ENCODE results near the gene CAMK4. TPM values are rescaled to one million over a fixed set of nuclear protein-coding genes. Genes with fewer than 3 reads are reported as not detected.

CAMK4 gene
- total and polyA plus RNA-seq, 2 of the 8 experiments (the other 6 are each of a cell fraction or from before 2014, with no cell fraction given), result 1.8 to 8.3 TPM

GRCh38 chr5:111245654-111246053 lies 21.5 kb downstream of the CAMK4 start:
- FAIRE-seq, result no peak
- no peak overlapping the region for H3K14ac ChIP-seq (ENCODE audit: insufficient read length)
- H2BK20ac ChIP-seq (ENCODE audit: low read length), result no peak overlapping the region
- 93% methylated on average over 2 of the region's 2 CpGs; no CpG with 5 or more reads in 1 of the 2 experiments for WGBS, 2 experiments (ENCODE audit: extremely low coverage in 1 of 2, insufficient coverage in 1 of 2, insufficient read length in 1 of 2, insufficient replicate concordance in 2 of 2, low coverage in 1 of 2, low lambda C conversion rate in 2 of 2, missing lambda C conversion rate in 1 of 2)
- no peak overlapping the region for H3K23ac ChIP-seq (ENCODE audit: insufficient read length)
- H2BK12ac ChIP-seq (ENCODE audit: low read depth, low read length), result no peak overlapping the region
- no peaks in the 10 kb centered on the region for H3K79me2 ChIP-seq (ENCODE audit: control insufficient read depth in 1 of 2, insufficient read depth in 2 of 2, low read length in 2 of 2)
- H2BK120ac ChIP-seq (replicated peaks; ENCODE audit: low read depth, low read length), result no peak overlapping the region
- H3K27me3 ChIP-seq (replicated peaks in 1 of 4; ENCODE audit: control insufficient read depth in 3 of 4, extremely low read depth in 1 of 4, insufficient read depth in 3 of 4, low read length in 3 of 4), result no peaks in the 10 kb centered on the region
- H3K9ac ChIP-seq (replicated peaks in 1 of 4; ENCODE audit: extremely low read depth in 1 of 4, low read depth in 3 of 4, low read length in 3 of 4), result no peak overlapping the region
- H4K91ac ChIP-seq (replicated peaks; ENCODE audit: insufficient read length, low read length), result no peak overlapping the region
- H2BK5ac ChIP-seq (ENCODE audit: low read depth, low read length), result no peak overlapping the region
- H4K8ac ChIP-seq (ENCODE audit: extremely low read depth, insufficient read depth, low read length), result no peak overlapping the region
- H3K79me1 ChIP-seq (ENCODE audit: low read depth, low read length), result no peaks in the 10 kb centered on the region; the same call in 1 of the 2 replicates
- no peaks in the 10 kb centered on the region for H3K23me2 ChIP-seq (ENCODE audit: low read depth, low read length)
- no peaks in the 10 kb centered on the region for H3K36me3 ChIP-seq (ENCODE audit: control insufficient read depth in 2 of 4, insufficient read depth in 4 of 4, low read length in 3 of 4)
- DNase-seq (ENCODE audit: low read depth in 1 of 2, low spot score in 2 of 2), result no peak
- H3K18ac ChIP-seq (ENCODE audit: extremely low read depth, low read length), result no peak overlapping the region
- H3K4me3 ChIP-seq (ENCODE audit: extremely low read depth in 1 of 4, insufficient read depth in 2 of 4, low read depth in 3 of 4, low read length in 4 of 4), result no peak overlapping the region
- H3K4me2 ChIP-seq (ENCODE audit: insufficient read depth in 1 of 2, low read depth in 2 of 2, low read length in 2 of 2), result no peak overlapping the region
- H4K5ac ChIP-seq (ENCODE audit: insufficient read length, low read depth, low read length), result no peak overlapping the region
- 0 out of 7 replicates have a peak, but pooled peaks cover 0 to 4% (median 0%) of the 10 kb centered on the region in 4 experiments for H3K4me1 ChIP-seq (replicated peaks in 1 of 4; ENCODE audit: control insufficient read depth in 3 of 4, insufficient read depth in 4 of 4, low read length in 3 of 4)
- no peak overlapping the region for H3K27ac ChIP-seq (ENCODE audit: low read depth, low read length)
- no peak overlapping the region for H2AFZ ChIP-seq (ENCODE audit: low read length)
- CTCF ChIA-PET (ENCODE audit: partially characterized antibody), result interaction anchor here (0.8 to 2.8 kb wide), 3 partner anchors 10 to 86 kb away, joined by 3 to 8 read pairs (median 3); no protein-coding TSS in a partner anchor
- H2BK15ac ChIP-seq (ENCODE audit: low read length), result no peak overlapping the region
- H3K4ac ChIP-seq (replicated peaks; ENCODE audit: insufficient read length, low read depth, low read length), result no peak overlapping the region
- H2AK5ac ChIP-seq (ENCODE audit: low read depth, low read length), result no peak overlapping the region
- POLR2A ChIA-PET (ENCODE audit: partially characterized antibody), result no interaction called here
- H3K56ac ChIP-seq (replicated peaks; ENCODE audit: insufficient read length, low read depth, low read length), result no peak overlapping the region
- H3K9me3 ChIP-seq (ENCODE audit: insufficient read depth in 2 of 2, low read depth in 1 of 2, low read length in 1 of 2), result no peaks in the 10 kb centered on the region
- no peaks in the 10 kb centered on the region for H4K20me1 ChIP-seq (replicated peaks in 1 of 2; ENCODE audit: control insufficient read depth in 1 of 2, insufficient read depth in 2 of 2, low read length in 2 of 2)
- TF ChIP-seq POLR2AphosphoS5 (IDR thresholded peaks at IDR 0.05; ENCODE audit: low read depth, low read length) (no peak), ASH2L (IDR thresholded peaks at IDR 0.05; ENCODE audit: low read length) (no peak), TCF12 (IDR thresholded peaks at IDR 0.05; ENCODE audit: low read depth, low read length) (no peak), KDM4A (IDR thresholded peaks at IDR 0.05; ENCODE audit: low read depth, low read length, severe bottlenecking) (no peak), YY1 (IDR thresholded peaks at IDR 0.05; ENCODE audit: low read depth, low read length) (no peak), TAF1 (IDR thresholded peaks at IDR 0.05; ENCODE audit: low read depth, low read length) (no peak), ZNF274 (IDR thresholded peaks at IDR 0.05; ENCODE audit: borderline replicate concordance, extremely low read depth, low read length) (no peak), TAF7 (optimal IDR thresholded peaks at IDR 0.05; ENCODE audit: borderline replicate concordance, low read depth, low read length) (no peak), EGR1 (IDR thresholded peaks at IDR 0.05; ENCODE audit: borderline replicate concordance, low read depth, low read length) (no peak), CREB1 (IDR thresholded peaks at IDR 0.05) (no peak), HDAC6 (IDR thresholded peaks at IDR 0.05; ENCODE audit: low read depth, low read length) (no peak), E2F6 (IDR thresholded peaks at IDR 0.05) (no peak), KDM5A (IDR thresholded peaks at IDR 0.05; ENCODE audit: low read length) (no peak), SP2 (IDR thresholded peaks at IDR 0.05; ENCODE audit: low read length) (no peak)

Measured in H1 (cell line).